NCI-H774 (cell line): Measurements from ENCODE around the gene AKR1D1.
"Not testable (repeated sequence)": the region's sequence is repeated elsewhere in the genome, so short reads cannot be mapped to it uniquely, and the experiment has no call there.

ENCODE experiments used
- DNase-seq: peaks from one replicate; lab custom pipeline; 2025; lab: John Stamatoyannopoulos, UW

Gene AKR1D1, protein sequence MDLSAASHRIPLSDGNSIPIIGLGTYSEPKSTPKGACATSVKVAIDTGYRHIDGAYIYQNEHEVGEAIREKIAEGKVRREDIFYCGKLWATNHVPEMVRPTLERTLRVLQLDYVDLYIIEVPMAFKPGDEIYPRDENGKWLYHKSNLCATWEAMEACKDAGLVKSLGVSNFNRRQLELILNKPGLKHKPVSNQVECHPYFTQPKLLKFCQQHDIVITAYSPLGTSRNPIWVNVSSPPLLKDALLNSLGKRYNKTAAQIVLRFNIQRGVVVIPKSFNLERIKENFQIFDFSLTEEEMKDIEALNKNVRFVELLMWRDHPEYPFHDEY

DNA sequence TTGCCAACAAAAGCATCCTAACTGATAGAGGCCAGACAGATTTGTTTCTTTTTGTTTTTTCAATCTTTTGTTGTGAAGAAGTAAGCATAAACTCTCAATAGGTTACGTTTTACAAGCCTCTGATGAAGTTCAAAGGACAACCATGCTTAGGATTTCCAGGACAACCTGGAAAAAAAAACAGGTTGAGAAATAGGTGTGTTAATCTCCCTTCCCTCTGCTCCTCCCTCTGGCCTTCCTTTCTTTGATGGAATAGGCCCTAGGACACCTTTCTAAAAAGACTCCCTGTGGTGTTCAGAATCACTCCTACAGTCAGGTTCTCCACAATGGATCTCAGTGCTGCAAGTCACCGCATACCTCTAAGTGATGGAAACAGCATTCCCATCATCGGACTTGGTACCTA lies at the start of gene AKR1D1:
TSS of gene AKR1D1 (plus strand) at position 264 of the 400 bp plus-strand sequence. CDS start at position 324, 60 bp downstream.
- DNase-seq, result no peak

DNA sequence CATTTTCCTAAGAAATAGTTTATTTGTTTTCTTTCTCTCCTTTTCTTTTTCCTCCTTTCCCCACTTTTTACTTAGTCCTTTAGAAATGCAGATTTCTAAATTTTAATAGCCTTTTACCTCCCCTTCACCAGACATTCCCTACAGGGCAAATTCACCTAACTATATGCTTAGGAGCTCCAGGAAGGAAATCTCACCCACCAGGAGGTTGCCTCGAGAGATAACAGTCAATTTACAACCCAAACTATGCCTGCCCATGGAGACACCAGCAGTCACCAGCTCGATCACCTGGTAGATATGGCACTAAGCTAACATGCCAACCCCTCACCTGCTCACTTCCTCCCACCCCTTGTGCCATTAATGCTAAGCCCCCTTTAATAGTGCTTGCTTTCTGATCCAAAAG lies 49.2 kb upstream of the AKR1D1 start:
- DNase-seq, result no peak

DNA sequence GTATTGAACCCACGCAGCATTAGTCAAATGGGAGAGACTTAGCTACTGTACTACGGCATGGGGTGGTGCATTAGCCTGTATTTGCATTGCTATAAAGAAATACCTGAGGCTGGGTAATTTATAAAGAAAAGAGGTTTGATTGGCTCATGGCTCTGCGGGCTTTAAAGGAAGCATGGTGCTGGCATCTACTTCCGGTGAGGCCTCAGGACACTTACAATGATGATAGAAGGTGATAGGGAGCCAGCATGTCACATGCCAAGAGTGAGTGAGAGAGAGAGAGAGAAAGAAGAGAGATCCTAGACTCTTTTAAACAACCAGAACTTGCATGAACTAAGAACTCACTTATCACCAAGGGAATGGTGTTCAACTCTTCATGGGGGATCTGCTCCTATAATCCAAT lies 47.1 kb upstream of the AKR1D1 start:
- no peak for DNase-seq

DNA sequence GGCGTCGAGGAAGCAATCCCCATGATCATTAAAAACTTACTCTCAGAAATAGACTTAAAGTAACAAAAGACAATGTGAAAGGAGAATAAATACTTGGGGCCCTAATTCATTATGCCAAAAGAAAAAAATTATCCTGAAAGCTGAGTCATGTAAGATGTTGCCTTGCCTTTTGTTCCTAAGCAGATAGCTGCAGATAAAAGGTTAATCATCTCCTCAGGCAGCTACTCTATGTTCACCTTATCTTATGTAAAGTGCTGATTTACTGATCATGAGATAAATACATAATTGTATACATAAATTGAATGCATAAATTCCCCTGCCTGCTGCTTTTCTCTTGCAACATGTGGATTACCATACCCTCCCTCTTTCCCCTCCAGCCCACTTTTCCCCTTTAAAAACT lies 46.3 kb upstream of the AKR1D1 start:
- DNase-seq, result no peak

DNA sequence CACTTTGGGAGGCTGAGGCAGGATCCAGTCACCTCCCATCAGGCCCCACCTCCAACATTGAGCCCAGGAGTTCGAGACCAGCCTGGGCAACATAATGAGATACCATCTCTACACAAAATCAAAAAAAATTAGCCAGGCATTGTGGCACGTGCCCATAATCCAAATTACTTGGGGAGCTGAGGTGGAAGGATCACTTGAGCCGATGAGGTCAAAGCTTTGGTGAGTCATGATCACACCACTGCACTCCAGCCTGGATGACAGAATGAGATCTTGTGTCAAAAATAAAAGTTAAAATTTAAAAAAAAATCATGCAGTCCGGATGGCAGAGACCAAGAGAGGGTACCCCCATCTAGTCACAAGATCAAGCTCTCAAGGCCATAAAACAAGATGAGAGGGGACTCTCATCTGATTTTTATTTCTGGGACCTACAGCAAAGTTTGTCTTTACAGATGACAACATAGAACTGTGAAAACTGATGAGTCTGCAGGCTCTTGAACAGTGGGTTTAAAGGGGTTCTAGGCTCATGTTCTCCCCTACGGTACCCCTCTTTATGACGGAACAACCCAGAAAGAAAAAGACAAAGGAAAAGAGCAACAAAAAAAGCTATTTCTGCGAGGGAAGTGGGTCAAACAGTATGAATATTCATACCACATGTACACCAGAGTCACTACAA lies 45.4 kb upstream of the AKR1D1 start:
- no peak for DNase-seq

DNA sequence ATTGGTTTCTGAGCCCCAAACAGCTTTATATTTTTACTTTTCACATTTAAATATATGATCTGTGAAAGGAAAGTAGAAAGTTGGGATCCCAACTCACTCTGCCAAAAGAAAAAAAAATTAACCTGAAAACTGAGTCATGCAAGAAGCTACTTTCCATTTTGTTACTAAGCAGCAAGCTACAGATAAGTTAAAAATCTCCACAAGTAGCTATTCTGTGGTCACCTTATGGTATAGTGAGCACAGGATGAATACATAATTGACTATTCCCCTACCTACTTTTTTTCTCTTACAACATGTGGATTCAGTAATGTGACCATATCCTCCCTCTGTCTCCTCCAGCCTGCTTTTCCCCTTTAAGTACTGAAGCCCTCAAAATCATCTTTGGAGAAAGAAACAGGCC lies 44.1 kb upstream of the AKR1D1 start:
- DNase-seq, result no peak

DNA sequence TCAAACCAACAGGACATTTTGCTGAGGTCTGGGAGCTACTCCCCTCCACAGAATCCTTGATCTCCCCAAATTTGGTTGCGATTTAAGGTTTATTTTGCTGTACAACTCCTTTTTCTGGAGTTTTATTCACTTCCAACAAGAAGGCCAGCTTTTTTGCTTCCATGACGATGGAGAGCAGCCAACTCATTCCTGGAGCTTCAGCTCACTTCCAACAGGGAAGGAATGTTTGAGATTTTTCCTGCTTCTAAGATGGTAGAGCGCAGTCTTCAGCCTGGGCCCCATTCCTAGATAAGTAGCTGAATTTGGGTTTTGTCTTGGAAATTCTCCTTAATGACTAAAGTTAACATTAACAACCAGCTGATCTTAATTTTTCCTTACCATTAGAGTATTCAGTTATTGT lies 43.5 kb upstream of the AKR1D1 start:
- no peak for DNase-seq

DNA sequence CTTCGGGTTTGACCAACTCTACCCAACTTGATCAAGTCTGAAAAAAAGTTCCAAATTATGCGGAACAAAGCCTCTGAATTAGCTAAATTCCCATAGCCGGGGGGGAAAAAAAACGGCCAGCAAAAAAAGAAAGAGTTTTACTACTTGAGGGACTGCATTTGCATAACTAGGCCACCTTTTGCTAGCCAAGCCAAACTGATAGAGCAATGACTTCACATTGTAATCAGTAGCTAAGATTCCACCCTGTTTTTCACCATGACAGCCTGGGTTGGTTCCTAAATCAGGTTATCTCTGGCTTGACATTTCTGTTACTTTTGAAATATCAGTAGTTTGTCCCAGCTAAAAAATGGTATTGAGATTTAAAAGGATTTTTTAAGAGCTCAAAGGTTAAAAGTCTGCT lies 43.0 kb upstream of the AKR1D1 start:
- DNase-seq, result no peak

DNA sequence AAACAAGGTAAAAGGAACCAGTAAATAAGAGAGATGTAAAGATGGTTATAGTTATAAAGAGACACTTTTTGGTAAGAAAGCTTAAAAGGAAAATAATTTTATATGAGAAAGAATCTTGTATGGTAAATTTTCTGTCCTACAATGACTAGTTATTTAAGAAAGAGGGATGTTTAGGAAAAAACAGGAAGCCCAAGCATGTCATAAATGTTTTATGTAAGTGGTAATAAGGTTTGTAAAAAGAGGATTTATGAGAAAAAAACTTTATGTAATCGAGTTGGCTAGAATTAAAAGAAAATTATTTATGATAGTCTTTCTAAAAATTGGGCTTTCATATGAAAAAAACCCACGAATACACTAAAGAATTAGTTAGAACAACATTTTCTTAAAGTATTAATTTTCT lies 40.1 kb upstream of the AKR1D1 start:
- DNase-seq, result no peak

DNA sequence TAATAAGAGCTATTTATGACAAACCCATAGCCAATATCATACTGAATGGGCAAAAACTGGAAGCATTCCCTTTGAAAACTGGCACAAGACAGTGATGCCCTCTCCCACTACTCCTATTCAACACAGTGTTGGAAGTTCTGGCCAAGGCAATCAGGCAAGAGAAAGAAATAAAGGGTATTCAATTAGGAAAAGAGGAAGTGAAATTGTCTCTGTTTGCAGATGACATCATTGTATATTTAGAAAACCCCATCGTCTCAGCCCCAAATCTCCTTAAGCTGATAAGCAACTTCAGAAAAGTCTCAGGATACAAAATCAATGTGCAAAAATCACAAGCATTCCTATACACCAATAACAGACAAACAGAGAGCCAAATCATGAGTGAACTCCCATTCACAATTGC lies 36.2 kb upstream of the AKR1D1 start:
- not testable (repeated sequence) for DNase-seq

DNA sequence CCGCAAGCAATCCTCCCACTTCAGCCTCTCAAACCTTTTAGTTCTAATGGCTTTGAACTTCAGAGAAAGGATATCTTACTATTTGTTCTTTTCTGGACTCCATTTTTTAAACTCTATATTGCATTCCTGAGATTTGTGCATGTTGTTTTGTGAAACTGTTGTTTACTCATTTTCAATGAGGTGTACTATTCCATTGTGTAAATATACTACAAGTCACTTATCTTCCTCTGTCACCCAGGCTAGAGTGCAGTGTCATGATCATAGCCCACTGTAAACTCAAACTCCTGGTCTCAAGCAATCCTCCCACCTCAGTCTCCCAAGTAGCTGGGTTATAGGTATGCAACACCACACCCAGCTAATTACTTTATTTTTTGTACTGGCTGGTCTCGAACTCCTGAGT lies 31.4 kb upstream of the AKR1D1 start:
- no peak for DNase-seq

DNA sequence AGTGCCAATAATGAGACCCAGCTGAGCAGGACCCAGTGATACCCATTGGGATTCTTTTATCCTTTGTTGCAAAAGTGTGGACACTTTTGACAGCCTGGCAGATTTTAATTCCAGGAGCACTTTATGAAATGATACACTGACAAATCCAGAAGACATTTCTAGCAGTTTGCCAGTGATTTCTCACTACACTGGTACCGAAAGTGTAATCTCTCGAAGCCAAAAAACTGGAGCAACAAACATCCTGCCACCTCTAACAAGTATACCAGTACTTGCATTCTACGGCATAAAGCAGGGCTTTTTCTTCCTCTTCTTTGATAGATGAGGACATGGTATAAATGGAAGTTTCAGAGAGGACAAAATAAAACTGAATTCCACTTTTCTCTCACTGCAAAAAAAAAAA lies 28.4 kb upstream of the AKR1D1 start:
- DNase-seq, result no peak

DNA sequence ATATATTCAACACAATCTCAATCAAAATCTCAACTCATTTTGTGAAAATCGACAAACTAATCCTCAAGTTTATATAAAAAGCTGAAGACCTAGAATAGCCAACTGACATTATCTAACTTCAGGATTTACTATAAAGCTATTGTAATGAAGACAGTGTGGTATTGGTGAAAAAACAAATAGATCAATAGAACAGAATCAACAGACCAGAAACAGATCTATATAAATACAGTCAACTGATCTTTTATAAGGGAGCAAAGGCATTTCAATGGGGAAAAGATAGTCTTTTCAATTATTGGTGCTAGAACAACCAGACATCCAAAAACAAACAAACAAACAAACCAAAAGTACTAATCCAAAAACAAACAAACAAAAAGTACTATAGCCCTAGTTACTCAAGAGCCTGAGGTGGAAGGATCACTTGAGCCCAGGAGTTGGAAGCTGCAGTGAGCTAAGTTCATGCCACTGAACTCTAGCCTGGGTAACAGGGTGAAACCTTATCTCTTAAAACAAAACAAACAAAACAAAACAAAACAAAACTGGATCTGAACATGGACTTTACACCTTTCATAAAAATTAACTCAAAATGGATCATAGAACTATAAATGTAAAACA lies 26.6 kb upstream of the AKR1D1 start:
- no peak for DNase-seq

DNA sequence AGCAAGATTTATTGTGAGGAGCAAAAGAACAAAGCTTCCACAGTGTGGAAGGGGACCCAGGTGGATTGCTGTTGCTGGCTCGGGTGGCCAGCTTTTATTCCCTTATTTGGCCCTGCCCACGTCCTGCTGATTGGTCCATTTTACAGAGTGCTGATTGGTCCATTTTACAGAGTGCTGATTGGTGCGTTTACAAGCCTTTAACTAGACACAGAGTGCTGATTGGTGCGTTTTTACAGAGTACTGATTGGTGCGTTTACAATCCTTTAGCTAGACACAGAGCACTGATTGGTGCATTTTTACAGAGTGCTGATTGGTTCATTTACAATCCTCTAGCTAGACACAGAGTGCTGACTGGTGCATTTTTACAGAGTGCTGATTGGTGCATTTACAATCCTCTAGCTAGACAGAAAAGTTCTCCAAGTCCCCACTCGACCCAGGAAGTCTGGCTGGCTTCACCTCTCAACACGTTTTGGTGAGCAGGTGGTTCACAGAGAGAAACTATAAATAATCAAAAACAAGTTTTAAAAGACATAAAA lies 24.5 kb upstream of the AKR1D1 start:
- DNase-seq, result not testable (repeated sequence)

DNA sequence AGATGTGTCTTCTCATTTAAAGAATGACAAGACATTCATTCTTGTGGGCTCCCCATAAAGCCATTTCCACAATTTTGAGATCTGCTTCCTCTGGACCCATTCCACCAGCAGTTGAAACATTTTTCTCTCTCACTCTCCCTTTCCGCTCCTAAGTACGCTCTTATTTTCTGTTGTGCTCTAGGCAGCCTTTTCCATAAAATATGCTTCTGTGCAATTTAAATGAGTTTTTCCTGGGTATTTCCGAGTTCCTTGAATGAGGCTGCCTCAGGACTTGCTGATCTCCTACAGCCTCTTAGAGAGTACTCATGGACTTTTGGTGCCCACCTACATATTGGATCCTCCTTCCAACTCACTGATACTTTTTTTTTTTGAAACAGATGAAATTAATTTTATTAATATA lies 23.6 kb upstream of the AKR1D1 start:
- no peak for DNase-seq

DNA sequence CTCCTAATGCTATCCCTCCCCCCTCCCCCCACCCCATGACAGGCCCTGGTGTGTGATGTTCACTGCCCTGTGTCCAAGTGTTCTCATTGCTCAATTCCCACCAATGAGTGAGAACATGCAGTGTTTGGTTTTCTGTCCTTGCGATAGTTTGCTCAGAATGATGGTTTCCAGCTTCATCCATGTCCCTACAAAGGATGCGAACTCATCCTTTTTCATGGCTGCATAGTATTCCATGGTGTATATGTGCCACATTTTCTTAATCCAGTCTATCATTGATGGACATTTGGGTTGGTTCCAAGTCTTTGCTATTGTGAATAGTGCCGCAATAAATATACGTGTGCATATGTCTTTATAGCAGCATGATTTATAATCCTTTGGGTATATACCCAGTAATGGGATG lies 20.6 kb upstream of the AKR1D1 start:
- not testable (repeated sequence) for DNase-seq

DNA sequence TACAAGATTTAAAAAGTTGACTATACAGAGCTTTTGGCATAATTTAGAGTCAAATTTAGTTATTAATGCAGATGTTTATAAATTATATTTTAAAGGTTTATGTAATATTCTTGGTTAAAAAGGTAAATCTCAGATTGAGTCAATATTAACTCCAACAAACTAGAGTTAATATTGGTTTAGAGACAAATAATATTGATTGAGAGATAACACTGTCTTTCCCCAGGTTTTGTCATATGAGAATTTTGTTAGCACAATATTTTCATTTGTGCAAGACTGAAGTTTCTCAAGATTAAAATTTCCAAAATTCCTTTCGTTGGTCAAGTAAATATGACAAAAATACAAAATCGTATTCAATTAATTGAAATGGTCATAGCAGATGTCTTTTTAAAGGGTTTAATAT lies 12.9 kb upstream of the AKR1D1 start:
- no peak for DNase-seq

DNA sequence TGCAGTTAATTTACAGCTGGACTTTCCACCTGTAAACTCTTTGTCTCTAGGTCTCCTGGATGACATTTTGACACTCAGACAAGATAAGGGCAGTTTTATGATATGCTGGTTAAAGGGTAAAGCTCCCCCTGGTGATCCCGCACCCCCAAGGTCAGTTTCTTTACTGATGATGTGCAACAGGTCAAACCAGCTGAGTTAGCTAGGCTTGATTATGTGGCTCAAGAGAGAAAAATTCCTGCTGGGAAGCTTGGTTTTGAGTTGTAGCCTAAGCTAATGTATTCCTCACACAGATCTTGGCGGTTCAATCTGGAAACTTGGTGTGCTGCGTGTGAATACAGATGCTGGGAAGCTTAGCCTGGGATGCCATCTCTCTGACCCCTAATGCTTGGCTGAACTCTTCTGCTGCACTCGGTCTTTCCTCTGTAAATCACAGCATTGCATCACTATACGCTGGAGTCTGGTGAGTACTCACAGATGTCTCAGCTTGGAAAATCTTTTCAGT lies 11.4 kb upstream of the AKR1D1 start:
- no peak for DNase-seq

DNA sequence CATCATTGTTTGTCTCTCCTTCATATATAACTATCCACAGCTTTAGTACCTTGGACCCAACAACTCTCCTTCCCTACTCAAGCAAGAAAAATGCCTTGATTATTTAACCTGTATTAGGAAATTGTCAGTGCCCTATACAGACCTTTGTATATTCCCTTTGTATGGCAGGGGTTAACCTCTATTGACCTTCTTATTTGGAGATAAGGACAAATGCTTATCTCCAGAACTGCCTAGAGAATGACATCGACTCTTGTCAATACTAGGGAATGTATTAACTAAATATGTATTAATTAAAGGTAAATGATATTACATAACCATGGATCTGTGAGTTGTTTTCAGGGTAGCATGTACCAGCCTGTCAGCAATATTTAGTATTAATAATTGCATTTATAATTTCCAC lies 10.4 kb upstream of the AKR1D1 start:
- no peak for DNase-seq

DNA sequence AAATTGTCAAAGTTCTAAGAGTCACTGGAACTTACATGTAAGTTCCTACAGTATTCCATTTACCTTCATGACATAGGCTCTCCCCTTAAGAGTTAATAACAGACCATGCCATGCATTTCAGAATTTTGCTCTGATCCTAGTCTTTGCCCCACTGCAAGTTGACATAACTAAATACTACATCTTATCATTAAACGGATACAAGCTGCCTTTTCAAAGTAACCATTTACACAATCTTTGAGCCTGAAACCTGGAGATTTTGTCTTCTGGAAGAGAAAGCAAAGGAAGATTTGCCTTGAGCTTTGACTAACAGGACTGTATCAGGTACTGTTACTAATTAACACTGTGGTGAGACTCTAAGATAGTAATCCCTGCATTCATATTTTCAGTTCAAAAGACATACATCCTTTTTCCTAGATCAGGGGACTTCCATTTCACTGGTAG lies 9.3 kb upstream of the AKR1D1 start:
- no peak for DNase-seq

DNA sequence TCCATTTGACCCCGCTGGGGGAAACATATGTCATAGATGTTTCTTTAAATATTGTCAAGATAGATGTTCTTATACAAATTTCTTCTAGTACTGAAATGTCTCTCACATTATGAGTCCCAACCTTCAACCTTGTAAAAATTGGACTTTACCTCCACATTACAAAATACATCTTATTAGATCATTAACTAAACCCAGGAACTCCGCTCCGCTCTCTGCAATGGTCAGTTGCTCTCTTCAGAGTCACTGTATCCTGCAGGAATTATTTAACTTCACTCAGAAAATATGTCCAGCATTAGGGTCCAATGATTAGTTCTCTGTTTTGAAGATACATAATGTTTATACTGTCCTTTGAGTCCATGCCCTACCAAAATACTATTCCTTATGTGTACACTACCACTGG lies 8.5 kb upstream of the AKR1D1 start:
- DNase-seq, result no peak

DNA sequence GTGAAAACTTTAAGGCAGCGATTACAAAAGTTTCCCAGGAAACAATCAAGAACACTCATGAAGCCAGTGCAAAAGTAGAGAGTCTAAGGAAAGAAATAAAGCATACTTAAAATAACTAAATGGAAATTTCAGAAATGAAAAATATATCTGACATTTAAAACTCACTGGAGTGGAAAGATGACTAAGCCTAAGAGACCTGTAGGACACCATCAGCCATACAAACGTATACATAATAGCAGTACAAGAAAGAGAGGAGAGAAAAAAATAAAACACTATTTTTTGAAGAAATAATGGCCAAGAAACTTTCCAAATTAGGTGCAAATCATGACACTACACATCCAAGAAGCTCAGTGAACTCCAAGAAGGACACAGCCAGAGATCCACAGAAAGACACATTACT lies 5.4 kb upstream of the AKR1D1 start:
- no peak for DNase-seq

DNA sequence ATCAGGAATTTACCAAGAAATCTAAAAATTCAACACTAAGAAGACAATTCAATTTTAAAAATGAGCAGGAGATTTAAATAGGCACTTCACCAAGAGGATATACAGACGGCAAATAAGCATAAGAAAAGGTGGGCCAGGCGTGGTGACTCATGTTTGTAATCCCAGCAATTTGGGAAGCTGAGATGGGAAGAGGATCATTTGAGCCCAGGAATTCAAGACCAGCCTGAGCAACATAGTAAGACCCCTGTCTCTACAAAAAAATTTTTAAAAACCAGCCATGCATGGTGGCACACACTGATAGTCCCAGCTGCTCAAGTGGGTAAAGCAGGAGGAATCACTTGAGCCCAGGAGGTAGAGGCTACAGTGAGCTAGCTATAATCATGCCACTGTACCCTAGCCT lies 3.5 kb upstream of the AKR1D1 start:
- DNase-seq, result no peak
